Nephron progenitor cell (in vitro differentiated cells): ENCODE data around the gene ASMTL.
A peak's percentile ranks its signal among the peaks of the same experiment; 100 is the strongest.

ENCODE experiments used
- DNase-seq: peaks from one replicate; pipeline ENCODE4 v3.0.0; 2021
- H3K27ac Mint-ChIP-seq: 2 replicates; pipeline ENCODE4 v1.8.0; 2021; ENCODE audit warnings: mild to moderate bottlenecking, moderate library complexity, mixed read lengths
- H3K27me3 Mint-ChIP-seq: 2 replicates; pipeline ENCODE4 v1.8.0; 2021; ENCODE audit warnings: mild to moderate bottlenecking, low read depth, mixed read lengths; ENCODE audit not compliant: poor library complexity
- H3K36me3 Mint-ChIP-seq: 2 replicates; pipeline ENCODE4 v1.8.0; 2021; ENCODE audit warnings: low read depth, mixed read lengths
- H3K4me1 Mint-ChIP-seq: 2 replicates; pipeline ENCODE4 v1.8.0; 2021; ENCODE audit warnings: mixed read lengths
- H3K4me3 Mint-ChIP-seq: 2 replicates; pipeline ENCODE4 v1.8.0; 2021; ENCODE audit warnings: mild to moderate bottlenecking, moderate library complexity, mixed read lengths
- H3K9me3 Mint-ChIP-seq: 2 replicates; pipeline ENCODE4 v1.8.0; 2021; ENCODE audit warnings: mild to moderate bottlenecking, moderate library complexity, mixed read lengths
- CTCF ChIP-seq: fragments of 200-600 bp; sonication (generic); IDR thresholded peaks from 2 replicates; pipeline ENCODE4 v1.5.0; 2021; ENCODE audit warnings: antibody characterized with exemption

Gene ASMTL

GRCh38 chrX:1424147-1424851, 28.4 kb downstream of the ASMTL start:
- Mint-ChIP-seq H3K27ac (no peak overlapping the region), H3K36me3 (peaks cover 8% of the 10 kb centered on the region), H3K27me3 (peaks cover 7% of the 10 kb centered on the region), H3K4me1 (no peaks in the 10 kb centered on the region), H3K4me3 (no peak overlapping the region), H3K9me3 (peaks cover 60% of the 10 kb centered on the region)
- DNase-seq, result no peak
- TF ChIP-seq CTCF, result no peak

DNA sequence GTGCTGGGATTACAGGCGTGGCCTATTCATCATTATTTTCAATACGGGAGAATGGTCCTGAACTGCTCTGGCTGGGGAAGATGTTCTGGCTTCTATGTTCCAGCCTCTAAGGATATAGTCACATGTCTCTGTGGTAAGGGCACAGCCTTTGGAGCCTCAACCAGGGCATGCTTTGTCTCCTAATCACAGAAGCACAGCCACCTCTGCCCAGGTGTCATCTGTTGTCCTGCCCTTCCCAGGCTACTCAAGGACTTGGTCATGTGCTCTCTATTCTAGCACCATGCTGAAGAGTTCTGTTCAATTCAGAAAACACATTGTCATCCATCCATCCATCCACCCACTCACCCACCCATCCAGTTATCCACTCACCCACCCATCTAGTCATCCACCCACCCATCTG, 29.5 kb downstream of the ASMTL start:
- peaks cover 60% of the 10 kb centered on the region for H3K9me3 Mint-ChIP-seq
- no peak overlapping the region for H3K27ac Mint-ChIP-seq
- no peaks in the 10 kb centered on the region for H3K4me1 Mint-ChIP-seq
- DNase-seq, result no peak
- H3K4me3 Mint-ChIP-seq, result no peak overlapping the region
- peaks cover 7% of the 10 kb centered on the region for H3K27me3 Mint-ChIP-seq
- no peak for TF ChIP-seq CTCF
- H3K36me3 Mint-ChIP-seq, result peaks cover 4% of the 10 kb centered on the region

GRCh38 chrX:1422135-1422465, 30.6 kb downstream of the ASMTL start:
- DNase-seq, result no peak
- TF ChIP-seq CTCF, result no peak
- no peak overlapping the region for H3K4me3 Mint-ChIP-seq
- H3K4me1 Mint-ChIP-seq, result no peaks in the 10 kb centered on the region
- H3K36me3 Mint-ChIP-seq, result no peaks in the 10 kb centered on the region
- H3K27ac Mint-ChIP-seq, result no peak overlapping the region
- H3K27me3 Mint-ChIP-seq, result peaks cover 4% of the 10 kb centered on the region
- H3K9me3 Mint-ChIP-seq, result peaks cover 60% of the 10 kb centered on the region

DNA sequence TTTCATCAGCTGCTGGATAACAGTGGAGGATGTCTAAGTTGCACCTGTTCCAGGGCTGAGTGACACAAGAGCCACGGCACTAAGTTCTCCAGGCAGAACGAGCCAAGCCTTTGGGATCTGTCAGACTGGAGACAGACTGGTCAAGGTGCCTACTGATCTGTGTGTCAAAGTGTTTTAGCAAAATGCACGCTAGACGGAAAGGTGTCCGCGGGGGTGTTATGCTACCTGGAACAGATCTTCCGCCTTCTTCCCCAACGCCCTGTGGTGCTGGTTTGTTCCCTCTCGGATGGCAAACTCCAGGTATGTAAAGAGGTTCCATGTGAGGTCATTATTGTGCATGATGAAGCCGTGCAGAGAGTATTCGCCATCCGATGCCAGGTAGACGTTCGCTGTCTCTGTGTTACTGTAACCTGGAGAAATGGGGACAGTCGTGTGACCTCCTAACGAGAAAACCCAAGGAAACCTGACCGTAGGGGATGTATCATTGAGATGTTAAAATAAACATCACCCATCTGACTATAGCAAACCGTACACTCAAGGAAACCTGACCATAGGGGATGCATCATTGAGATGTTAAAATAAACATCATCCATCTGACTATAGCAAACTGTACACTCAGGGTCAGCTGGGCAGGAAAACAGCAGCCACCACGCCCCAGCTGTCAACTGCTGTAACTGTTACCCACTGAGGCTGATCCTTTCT, 31.1 kb downstream of the ASMTL start:
- TF ChIP-seq CTCF, result no peak
- H3K4me1 Mint-ChIP-seq, result no peaks in the 10 kb centered on the region
- H3K9me3 Mint-ChIP-seq, result peaks cover 60% of the 10 kb centered on the region
- peaks cover 4% of the 10 kb centered on the region for H3K27me3 Mint-ChIP-seq
- DNase-seq, result no peak
- no peak overlapping the region for H3K27ac Mint-ChIP-seq
- no peak overlapping the region for H3K4me3 Mint-ChIP-seq
- H3K36me3 Mint-ChIP-seq, result no peaks in the 10 kb centered on the region

DNA sequence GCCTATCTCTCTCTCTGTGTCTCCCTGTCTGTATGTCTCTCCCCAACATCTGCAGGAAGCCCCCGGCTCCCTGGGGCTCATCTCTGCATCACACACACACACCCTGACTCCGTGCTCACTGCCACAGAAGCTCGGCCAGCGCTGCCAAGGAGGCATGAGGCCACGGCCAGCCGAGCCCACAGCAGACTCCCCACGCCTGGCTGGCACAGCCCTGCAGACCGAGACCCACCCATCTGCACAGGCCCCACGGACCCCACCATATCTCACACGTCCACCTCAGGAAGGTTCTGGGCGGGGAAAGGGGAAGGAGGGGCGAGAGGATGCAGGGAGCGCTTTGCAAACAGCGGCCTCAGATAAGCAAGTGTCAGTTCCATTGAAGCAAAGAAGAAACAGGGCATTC, 32.3 kb downstream of the ASMTL start:
- TF ChIP-seq CTCF, result no peak
- no peak for DNase-seq
- H3K27ac Mint-ChIP-seq, result peak overlapping the region; percentile 76
- H3K4me3 Mint-ChIP-seq, result no peak overlapping the region
- H3K9me3 Mint-ChIP-seq, result peaks cover 56% of the 10 kb centered on the region
- H3K27me3 Mint-ChIP-seq, result peaks cover 4% of the 10 kb centered on the region
- no peaks in the 10 kb centered on the region for H3K4me1 Mint-ChIP-seq
- H3K36me3 Mint-ChIP-seq, result no peaks in the 10 kb centered on the region
